BLaER1 treated with 17β-estradiol and CSF1 and Interleukin-3, amounts not matched to agents 10 nM and 100 nM (cell line): ENCODE measurements around the gene TVP23A.

Experiments used
- H3K27ac ChIP-seq, 11 experiments: shearing (Covaris generic); formaldehyde crosslinking; 2 replicates each; pipeline ENCODE4 v1.8.1; 2022
- H3K27me3 ChIP-seq, 11 experiments: shearing (Covaris generic); formaldehyde crosslinking; 2 replicates each; pipeline ENCODE4 v1.8.1; 2022
- H3K36me3 ChIP-seq, 11 experiments: shearing (Covaris generic); formaldehyde crosslinking; 2 replicates each; pipeline ENCODE4 v1.8.1; 2022
- H3K4me1 ChIP-seq, 10 experiments: shearing (Covaris generic); formaldehyde crosslinking; 2 replicates each; pipeline ENCODE4 v1.8.1; 2022
- H3K4me2 ChIP-seq, 11 experiments: shearing (Covaris generic); formaldehyde crosslinking; 2 replicates each; pipeline ENCODE4 v1.8.1; 2022
- H3K4me3 ChIP-seq, 10 experiments: shearing (Covaris generic); formaldehyde crosslinking; 2 replicates each; pipeline ENCODE4 v1.8.1; 2022
- H3K9ac ChIP-seq, 11 experiments: shearing (Covaris generic); formaldehyde crosslinking; 2 replicates each; pipeline ENCODE4 v1.8.1; 2022
- H3K9me3 ChIP-seq, 11 experiments: shearing (Covaris generic); formaldehyde crosslinking; replicated peaks in 1 of 11; 2 replicates each; pipeline ENCODE4 v1.8.1; 2022
- H4K20me1 ChIP-seq, 11 experiments: shearing (Covaris generic); formaldehyde crosslinking; 2 replicates each; pipeline ENCODE4 v1.8.1; 2022
- Cebpa-rat ChIP-seq, 11 experiments: shearing (Covaris generic); IDR thresholded peaks; 2 replicates each; pipeline ENCODE4 v1.8.1; 2022

TVP23A gene

DNA sequence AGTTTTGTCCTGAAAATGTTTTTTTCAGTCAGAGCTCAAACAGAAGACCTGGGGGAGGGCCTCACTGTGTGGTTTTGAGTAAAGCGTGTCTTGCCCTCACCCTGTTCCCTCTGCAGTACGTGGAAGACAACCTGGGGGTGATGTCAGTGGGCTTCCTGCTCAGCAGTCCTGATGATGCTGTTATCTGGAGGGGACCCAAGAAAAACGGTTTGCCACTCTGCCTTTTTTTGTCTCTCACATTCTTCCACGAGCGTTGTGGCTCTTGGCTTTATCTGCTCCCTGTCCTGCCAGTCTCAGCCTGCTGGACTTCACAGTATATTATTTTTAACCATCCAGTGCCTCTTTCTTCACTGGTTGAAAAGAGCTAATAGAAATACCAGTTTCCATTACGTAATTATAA, 62.0 kb downstream of the TVP23A start:
- Histone ChIP-seq H3K4me3 (no peak overlapping the region), H3K4me1 (peaks cover 75 to 97% (median 89%) of the 10 kb centered on the region in 10 experiments), H3K27ac (0 out of 22 replicates have a peak overlapping the region, but pooled peaks of 1 of the 11 experiments have one; percentile 19), H3K4me2 (peak overlapping the region; percentile 8 to 99 (median 65); a peak in 21 of 22 replicates), H3K27me3 (no peaks in the 10 kb centered on the region), H3K36me3 (peaks cover 51 to 84% (median 61%) of the 10 kb centered on the region in 11 experiments), H3K9me3 (no peaks in the 10 kb centered on the region), H3K9ac (peak overlapping the region in 4 of 11 experiments; percentile 13 to 36 (median 22); a peak in 4 of 22 replicates), H4K20me1 (peaks cover 0 to 5% (median 0%) of the 10 kb centered on the region in 11 experiments; a peak in 2 of 22 replicates)
- no peak for TF ChIP-seq Cebpa-rat (IDR thresholded peaks at IDR 0.05)

DNA sequence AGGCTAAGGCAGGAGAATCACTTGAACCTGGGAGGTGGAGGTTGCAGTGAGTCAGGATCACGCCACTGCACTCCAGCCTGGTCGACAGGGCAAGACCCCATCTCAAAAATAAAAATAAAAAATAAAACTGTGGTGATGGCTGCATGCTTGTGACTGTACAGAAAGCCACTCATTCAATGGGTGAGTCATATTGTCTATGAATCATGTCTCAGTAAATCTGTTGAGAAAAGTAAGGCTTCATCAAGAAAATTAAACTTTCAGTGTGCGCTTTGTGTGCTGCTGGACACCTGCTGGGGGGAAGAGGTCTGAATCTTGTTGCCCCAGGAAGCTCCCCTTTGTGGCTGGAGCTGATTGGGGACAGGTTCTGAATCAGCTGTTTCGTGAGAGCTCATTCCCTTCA, 63.7 kb downstream of the TVP23A start:
- Histone ChIP-seq H3K4me1 (peaks cover 75 to 96% (median 87%) of the 10 kb centered on the region in 10 experiments), H4K20me1 (peaks cover 0 to 5% (median 0%) of the 10 kb centered on the region in 11 experiments; a peak in 2 of 22 replicates), H3K4me2 (peak overlapping the region; percentile 88 to 99 (median 95); a peak in 21 of 22 replicates), H3K27me3 (no peaks in the 10 kb centered on the region), H3K9ac (peak overlapping the region in 2 of 11 experiments; percentile 9 to 11; a peak in 1 of 22 replicates), H3K9me3 (no peaks in the 10 kb centered on the region), H3K36me3 (peaks cover 41 to 84% (median 57%) of the 10 kb centered on the region in 11 experiments), H3K4me3 (no peak overlapping the region), H3K27ac (peak overlapping the region in 6 of 11 experiments; percentile 27 to 90 (median 78); a peak in 8 of 22 replicates)
- TF ChIP-seq Cebpa-rat (IDR thresholded peaks at IDR 0.05): no peak

DNA sequence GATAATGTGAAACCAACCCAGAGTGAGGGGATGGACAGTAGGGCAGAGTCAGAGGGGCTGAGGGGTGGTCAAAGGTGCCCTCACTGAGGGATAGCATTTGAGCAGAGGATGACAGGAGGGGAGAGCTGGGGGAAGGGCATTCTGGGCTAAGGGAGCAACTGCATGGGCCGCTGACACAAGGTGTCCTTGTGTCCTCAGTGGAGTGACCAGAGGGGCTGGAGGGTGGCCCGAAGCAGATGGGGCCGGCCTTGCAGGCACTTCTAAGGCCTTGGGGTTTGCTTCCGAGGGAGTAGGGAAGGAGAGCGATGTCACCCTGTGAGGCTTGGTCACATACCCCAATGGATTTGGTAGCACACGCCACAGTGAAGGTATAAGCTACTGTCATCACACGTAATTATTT, 64.9 kb downstream of the TVP23A start:
- H3K4me2 ChIP-seq: peak overlapping the region; percentile 88 to 99 (median 95)
- no peak for TF ChIP-seq Cebpa-rat (IDR thresholded peaks at IDR 0.05)
- peaks cover 28 to 84% (median 57%) of the 10 kb centered on the region in 11 experiments for H3K36me3 ChIP-seq
- H3K4me1 ChIP-seq: peaks cover 81 to 96% (median 87%) of the 10 kb centered on the region in 10 experiments
- H4K20me1 ChIP-seq: peaks cover 0 to 5% (median 0%) of the 10 kb centered on the region in 11 experiments; a peak in 1 of 22 replicates
- peak overlapping the region; percentile 40 to 68 (median 62); a peak in 21 of 22 replicates for H3K9ac ChIP-seq
- peak overlapping the region in 8 of 10 experiments; percentile 20 to 62 (median 40); a peak in 12 of 20 replicates for H3K4me3 ChIP-seq
- no peaks in the 10 kb centered on the region for H3K27me3 ChIP-seq
- H3K27ac ChIP-seq: peak overlapping the region; percentile 56 to 90 (median 72); a peak in 21 of 22 replicates
- no peaks in the 10 kb centered on the region for H3K9me3 ChIP-seq

DNA sequence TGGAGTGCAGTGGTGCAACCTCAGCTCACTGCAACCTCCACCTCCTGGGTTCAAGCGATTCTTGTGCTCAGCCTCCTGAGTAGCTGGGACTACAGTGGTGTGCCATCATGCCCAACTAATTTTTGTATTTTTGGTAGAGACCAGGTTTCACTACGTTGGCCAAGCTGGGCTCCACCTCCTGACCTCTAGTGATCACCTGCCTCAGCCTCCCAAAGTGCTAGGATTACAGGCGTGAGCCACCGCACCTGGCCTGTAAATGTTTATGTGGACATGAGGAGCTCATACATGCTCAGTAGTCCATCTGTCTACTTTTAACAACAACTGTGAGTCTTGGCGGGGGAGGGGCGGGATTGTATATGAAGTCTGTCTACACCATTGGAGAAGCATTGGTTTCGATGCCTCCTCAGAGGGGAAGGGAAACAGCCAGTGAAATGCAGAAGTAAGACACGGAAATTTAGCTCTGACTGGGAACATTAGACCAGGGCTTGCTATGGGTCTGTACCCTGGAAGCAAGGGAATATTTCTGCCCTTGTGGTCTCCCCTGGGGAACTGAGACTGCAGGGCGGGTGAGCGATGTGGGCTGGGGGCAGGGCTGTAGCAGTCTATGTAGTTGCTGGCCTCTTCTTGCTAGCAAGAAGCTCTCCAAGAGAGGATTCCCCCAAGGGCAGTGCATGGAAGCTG, 65.6 kb downstream of the TVP23A start:
- 0 out of 22 replicates have a peak, but pooled peaks cover 0 to 5% (median 0%) of the 10 kb centered on the region in 11 experiments for H4K20me1 ChIP-seq
- peak overlapping the region; percentile 56 to 90 (median 72); a peak in 21 of 22 replicates for H3K27ac ChIP-seq
- H3K9ac ChIP-seq: peak overlapping the region; percentile 40 to 68 (median 62); a peak in 20 of 22 replicates
- no peaks in the 10 kb centered on the region for H3K9me3 ChIP-seq
- TF ChIP-seq Cebpa-rat (IDR thresholded peaks at IDR 0.05): no peak
- peaks cover 27 to 84% (median 57%) of the 10 kb centered on the region in 11 experiments for H3K36me3 ChIP-seq
- H3K27me3 ChIP-seq: no peaks in the 10 kb centered on the region
- H3K4me3 ChIP-seq: peak overlapping the region in 8 of 10 experiments; percentile 20 to 62 (median 40); a peak in 12 of 20 replicates
- peaks cover 87 to 99% (median 90%) of the 10 kb centered on the region in 10 experiments for H3K4me1 ChIP-seq
- peak overlapping the region; percentile 88 to 99 (median 95) for H3K4me2 ChIP-seq

DNA sequence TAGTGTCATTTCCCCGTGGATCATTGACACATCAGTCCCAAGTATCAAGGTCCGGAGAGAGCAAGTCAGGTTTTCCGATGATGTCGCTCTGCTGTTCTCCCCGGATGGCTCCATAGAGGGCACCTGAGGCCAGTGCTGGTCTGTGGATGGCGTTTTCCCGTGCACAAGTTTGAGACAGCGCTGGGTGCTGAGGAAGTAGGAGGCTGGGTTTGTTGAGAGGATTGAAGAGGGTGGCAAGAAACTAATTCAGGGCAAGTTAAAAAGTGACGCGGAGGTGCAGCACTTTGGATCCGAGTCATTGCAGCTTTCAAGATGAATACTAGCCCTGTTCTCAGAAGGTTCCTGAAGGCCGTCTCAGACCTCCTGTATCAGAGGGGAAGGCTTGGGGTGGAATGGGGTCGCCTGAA, 67.3 kb downstream of the TVP23A start:
- no peak for TF ChIP-seq Cebpa-rat (IDR thresholded peaks at IDR 0.05)
- Histone ChIP-seq H3K36me3 (peaks cover 23 to 84% (median 57%) of the 10 kb centered on the region in 11 experiments), H3K4me1 (peaks cover 82 to 99% (median 87%) of the 10 kb centered on the region in 10 experiments), H3K27me3 (no peaks in the 10 kb centered on the region), H3K27ac (peak overlapping the region in 7 of 11 experiments; percentile 17 to 96 (median 81); a peak in 8 of 22 replicates), H3K4me2 (peak overlapping the region in 7 of 11 experiments; percentile 88 to 99 (median 94); a peak in 11 of 22 replicates), H3K4me3 (no peak overlapping the region), H4K20me1 (peaks cover 0 to 6% (median 0%) of the 10 kb centered on the region in 11 experiments; a peak in 1 of 22 replicates), H3K9me3 (no peaks in the 10 kb centered on the region), H3K9ac (peak overlapping the region in 1 of 11 experiments; percentile 89; a peak in 1 of 22 replicates)

DNA sequence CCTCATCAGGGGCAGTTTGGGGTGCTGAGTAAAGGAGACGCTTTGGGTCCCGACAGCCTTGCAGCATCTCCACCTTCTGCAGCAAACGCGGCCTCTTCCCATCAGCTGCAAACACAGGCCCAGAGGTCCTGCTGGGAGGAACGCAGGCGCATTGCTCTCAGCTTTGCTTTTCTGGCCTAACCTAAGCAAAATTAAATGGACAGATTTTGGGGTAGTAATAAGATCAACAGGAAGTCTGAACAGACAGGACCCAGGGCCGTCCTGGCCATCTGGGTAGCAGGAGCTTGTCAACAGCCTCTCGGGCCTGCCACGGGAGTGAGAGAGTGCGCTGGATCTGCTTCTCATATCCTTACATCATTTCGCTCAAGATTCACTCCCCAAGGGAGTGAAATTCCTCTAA, 67.8 kb downstream of the TVP23A start:
- TF ChIP-seq Cebpa-rat (IDR thresholded peaks at IDR 0.05): no peak
- H3K4me2 ChIP-seq: peak overlapping the region in 6 of 11 experiments; percentile 13 to 99 (median 92); a peak in 11 of 22 replicates
- peaks cover 18 to 84% (median 56%) of the 10 kb centered on the region in 11 experiments for H3K36me3 ChIP-seq
- peak overlapping the region in 4 of 11 experiments; percentile 6 to 89 (median 78); a peak in 7 of 22 replicates for H3K9ac ChIP-seq
- H3K27ac ChIP-seq: peak overlapping the region in 6 of 11 experiments; percentile 17 to 96 (median 79); a peak in 10 of 22 replicates
- H3K9me3 ChIP-seq: no peaks in the 10 kb centered on the region
- peaks cover 0 to 10% (median 0%) of the 10 kb centered on the region in 11 experiments; a peak in 2 of 22 replicates for H4K20me1 ChIP-seq
- H3K4me1 ChIP-seq: peaks cover 82 to 99% (median 87%) of the 10 kb centered on the region in 10 experiments
- no peak overlapping the region for H3K4me3 ChIP-seq
- no peaks in the 10 kb centered on the region for H3K27me3 ChIP-seq

DNA sequence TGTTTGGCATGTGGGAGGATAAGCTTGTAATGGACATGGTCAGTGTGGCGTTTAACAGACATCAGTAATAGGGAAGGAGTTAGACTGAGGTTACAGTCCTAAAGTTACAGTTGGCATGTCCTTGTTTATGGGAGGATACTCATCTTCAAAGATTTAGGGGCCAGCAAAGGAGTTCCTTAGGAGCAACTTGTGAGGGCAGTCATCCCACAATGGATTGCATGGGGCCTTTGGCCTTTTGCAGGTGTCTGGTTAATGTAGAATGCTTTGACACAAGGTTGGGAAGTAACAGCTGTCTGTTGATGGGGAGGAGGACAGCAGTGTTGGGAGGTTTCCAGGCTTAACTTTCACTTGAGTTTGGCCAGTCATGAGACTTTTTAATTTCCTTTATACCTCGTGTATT, 72.8 kb downstream of the TVP23A start:
- peak overlapping the region; percentile 71 to 97 (median 92); a peak in 21 of 22 replicates for H3K4me2 ChIP-seq
- H3K36me3 ChIP-seq: peaks cover 13 to 55% (median 47%) of the 10 kb centered on the region in 11 experiments
- TF ChIP-seq Cebpa-rat (IDR thresholded peaks at IDR 0.05): no peak
- H3K9ac ChIP-seq: no peak overlapping the region; a peak in 1 of 22 replicates
- H4K20me1 ChIP-seq: peaks cover 0 to 12% (median 0%) of the 10 kb centered on the region in 11 experiments; a peak in 2 of 22 replicates
- no peak overlapping the region for H3K4me3 ChIP-seq
- H3K4me1 ChIP-seq: peaks cover 66 to 89% (median 77%) of the 10 kb centered on the region in 10 experiments
- no peaks in the 10 kb centered on the region for H3K27me3 ChIP-seq
- H3K9me3 ChIP-seq: no peaks in the 10 kb centered on the region
- H3K27ac ChIP-seq: peak overlapping the region in 1 of 11 experiments; percentile 6; a peak in 1 of 22 replicates

DNA sequence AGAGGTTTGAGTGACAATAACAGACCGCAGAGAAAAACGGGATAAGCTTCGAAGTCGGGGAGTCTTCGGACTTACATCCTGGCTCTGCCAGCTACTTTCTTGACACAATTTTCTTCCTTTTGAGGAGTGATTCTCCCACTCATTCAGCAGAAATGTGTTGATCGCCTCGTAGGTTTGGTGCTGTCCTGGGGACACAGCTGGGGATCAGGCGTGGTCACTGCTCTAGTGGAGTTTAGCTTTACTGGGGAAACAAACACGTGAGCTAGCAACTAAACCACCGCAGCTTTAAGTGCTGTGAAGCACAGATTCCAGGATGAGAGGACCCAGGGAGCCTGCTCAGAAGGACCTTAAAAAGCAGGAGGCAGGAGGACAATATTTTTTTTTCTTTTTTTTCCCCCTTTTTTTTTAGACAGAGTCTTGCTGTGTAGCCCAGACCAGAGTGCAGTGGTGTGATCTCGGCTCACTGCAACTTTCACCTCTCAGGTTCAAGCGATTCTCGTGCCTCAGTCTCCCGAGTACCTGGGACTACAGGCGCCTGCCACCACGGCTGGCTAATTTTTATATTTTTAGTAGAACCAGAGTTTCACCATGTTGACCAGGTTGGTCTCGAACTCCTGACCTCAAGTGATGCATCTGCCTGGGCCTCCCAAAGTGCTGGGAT, 74.1 kb downstream of the TVP23A start:
- Histone ChIP-seq H4K20me1 (peaks cover 0 to 12% (median 0%) of the 10 kb centered on the region in 11 experiments; a peak in 2 of 22 replicates), H3K27me3 (no peaks in the 10 kb centered on the region), H3K9ac (peak overlapping the region; percentile 88 to 98 (median 95)), H3K36me3 (peaks cover 13 to 42% (median 33%) of the 10 kb centered on the region in 11 experiments), H3K4me1 (peaks cover 65 to 89% (median 73%) of the 10 kb centered on the region in 10 experiments), H3K4me2 (peak overlapping the region; percentile 71 to 97 (median 92)), H3K9me3 (no peaks in the 10 kb centered on the region), H3K27ac (peak overlapping the region; percentile 88 to 99 (median 97)), H3K4me3 (peak overlapping the region; percentile 51 to 75 (median 64))
- no peak for TF ChIP-seq Cebpa-rat (IDR thresholded peaks at IDR 0.05)
